Keratinocyte (primary cell): ENCODE measurements around the gene CIRBP.

Experiments
- EZH2 ChIP-seq: IDR thresholded peaks from one replicate; pipeline ENCODE4 v1.6.1; 2012; ENCODE audit warnings: inconsistent platforms, mild to moderate bottlenecking, low read length, moderate library complexity
- TF ChIP-seq, protein P1 (sequence below), 3 experiments: IDR thresholded peaks in 1 of 3; conservative IDR thresholded peaks in 1 of 3; optimal IDR thresholded peaks in 1 of 3; 2 replicates in 2 of 3; 3 replicates in 1 of 3; pipeline versions ENCODE3 to v1.5.1; 2011; ENCODE audit warnings: low read length in 3 of 3, mild to moderate bottlenecking in 3 of 3, moderate library complexity in 2 of 3, control low read depth in 1 of 3, inconsistent platforms in 1 of 3; ENCODE audit not compliant: insufficient read depth in 2 of 3; ENCODE audit errors: extremely low read depth in 1 of 3

DNA sequence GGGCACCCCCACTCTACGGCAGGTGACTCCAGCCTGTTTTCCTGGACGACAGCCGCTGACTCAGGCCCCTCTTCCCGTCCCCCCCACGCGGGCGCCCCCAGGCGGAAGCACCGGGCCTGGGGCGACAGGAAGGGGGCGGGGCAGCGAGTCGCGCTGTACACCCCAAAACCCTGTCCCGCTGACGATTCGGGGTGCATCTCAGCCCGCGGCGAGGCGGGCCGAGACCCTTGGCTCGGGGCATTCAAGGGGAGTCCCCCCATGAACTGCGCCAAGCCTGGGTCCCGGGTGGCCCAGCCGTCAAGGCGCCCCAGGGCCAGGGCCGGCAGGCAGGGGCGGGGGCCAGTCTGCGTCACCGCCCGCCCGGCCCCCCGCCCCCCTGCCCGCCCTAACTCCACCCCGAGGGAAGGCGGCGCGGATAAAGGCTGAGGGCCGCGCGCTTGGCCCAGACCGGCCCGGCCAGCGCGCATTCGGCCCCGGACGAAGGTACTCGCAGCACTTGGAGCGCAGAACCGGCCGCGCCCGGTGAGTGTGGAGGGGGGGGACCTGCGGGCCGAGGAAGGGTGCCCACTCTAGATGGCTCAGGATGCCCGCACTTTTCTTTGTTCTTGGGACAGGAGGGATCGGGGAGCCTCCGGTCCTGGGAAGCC lies 20.9 kb upstream of the CIRBP start, which contains the start of gene MIDN:
- TF ChIP-seq, protein P1, sequence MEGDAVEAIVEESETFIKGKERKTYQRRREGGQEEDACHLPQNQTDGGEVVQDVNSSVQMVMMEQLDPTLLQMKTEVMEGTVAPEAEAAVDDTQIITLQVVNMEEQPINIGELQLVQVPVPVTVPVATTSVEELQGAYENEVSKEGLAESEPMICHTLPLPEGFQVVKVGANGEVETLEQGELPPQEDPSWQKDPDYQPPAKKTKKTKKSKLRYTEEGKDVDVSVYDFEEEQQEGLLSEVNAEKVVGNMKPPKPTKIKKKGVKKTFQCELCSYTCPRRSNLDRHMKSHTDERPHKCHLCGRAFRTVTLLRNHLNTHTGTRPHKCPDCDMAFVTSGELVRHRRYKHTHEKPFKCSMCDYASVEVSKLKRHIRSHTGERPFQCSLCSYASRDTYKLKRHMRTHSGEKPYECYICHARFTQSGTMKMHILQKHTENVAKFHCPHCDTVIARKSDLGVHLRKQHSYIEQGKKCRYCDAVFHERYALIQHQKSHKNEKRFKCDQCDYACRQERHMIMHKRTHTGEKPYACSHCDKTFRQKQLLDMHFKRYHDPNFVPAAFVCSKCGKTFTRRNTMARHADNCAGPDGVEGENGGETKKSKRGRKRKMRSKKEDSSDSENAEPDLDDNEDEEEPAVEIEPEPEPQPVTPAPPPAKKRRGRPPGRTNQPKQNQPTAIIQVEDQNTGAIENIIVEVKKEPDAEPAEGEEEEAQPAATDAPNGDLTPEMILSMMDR (optimal IDR thresholded peaks at IDR 0.05 in 1 of 3, IDR thresholded peaks at IDR 0.05 in 1 of 3, conservative IDR thresholded peaks at IDR 0.05 in 1 of 3; ENCODE audit: extremely low read depth in 1 of 3, insufficient read depth in 2 of 3, low read length in 3 of 3) = peak in 1 of 3 experiments; percentile 42
- no peak for TF ChIP-seq EZH2
